Measurements from ENCODE around the gene TXNDC17.

The TXNDC17 gene

GRCh38 chr17:6630390-6630789, 10.5 kb upstream of the TXNDC17 start:
- H3K4me3 ChIP-seq (ENCODE audit: low read depth, low read length): no peak overlapping the region
- no peak for TF ChIP-seq MAX (IDR thresholded peaks at IDR 0.05; ENCODE audit: low read depth, low read length)
- no peak for DNase-seq (ENCODE audit: low read depth)

- no peak for TF ChIP-seq MAX (IDR thresholded peaks at IDR 0.05; ENCODE audit: low read depth, low read length)
- TF ChIP-seq MYC (IDR thresholded peaks at IDR 0.05; ENCODE audit: low read depth, low read length): no peak
- no peak for TF ChIP-seq POLR2A (IDR thresholded peaks at IDR 0.05; ENCODE audit: extremely low read depth, insufficient read length)
- no peak for TF ChIP-seq CTCF (IDR thresholded peaks at IDR 0.05; ENCODE audit: low read depth, low read length)
- no peak for DNase-seq (ENCODE audit: low read depth)
- H3K4me3 ChIP-seq (ENCODE audit: low read depth, low read length): no peak overlapping the region
These were observed 8.3 kb upstream of the TXNDC17 start for GRCh38 chr17:6632530-6632929.

- DNase-seq (ENCODE audit: low read depth): no peak
- H3K4me3 ChIP-seq (ENCODE audit: low read depth, low read length): no peak overlapping the region
- TF ChIP-seq POLR2A (IDR thresholded peaks at IDR 0.05; ENCODE audit: extremely low read depth, insufficient read length) (no peak), MAX (IDR thresholded peaks at IDR 0.05; ENCODE audit: low read depth, low read length) (no peak), CTCF (IDR thresholded peaks at IDR 0.05; ENCODE audit: low read depth, low read length) (no peak), MYC (IDR thresholded peaks at IDR 0.05; ENCODE audit: low read depth, low read length) (no peak)
These were observed 7.6 kb upstream of the TXNDC17 start for GRCh38 chr17:6633263-6633662.

GRCh38 chr17:6636105-6636504, 4.8 kb upstream of the TXNDC17 start:
- TF ChIP-seq MYC (IDR thresholded peaks at IDR 0.05; ENCODE audit: low read depth, low read length) (no peak), POLR2A (IDR thresholded peaks at IDR 0.05; ENCODE audit: extremely low read depth, insufficient read length) (no peak), CTCF (IDR thresholded peaks at IDR 0.05; ENCODE audit: low read depth, low read length) (no peak), MAX (IDR thresholded peaks at IDR 0.05; ENCODE audit: low read depth, low read length) (no peak)
- DNase-seq (ENCODE audit: low read depth): no peak
- H3K4me3 ChIP-seq (ENCODE audit: low read depth, low read length): no peak overlapping the region

GRCh38 chr17:6636616-6637457, 4.0 kb upstream of the TXNDC17 start:
- TF ChIP-seq MAX (IDR thresholded peaks at IDR 0.05; ENCODE audit: low read depth, low read length) (no peak), MYC (IDR thresholded peaks at IDR 0.05; ENCODE audit: low read depth, low read length) (no peak), POLR2A (IDR thresholded peaks at IDR 0.05; ENCODE audit: extremely low read depth, insufficient read length) (no peak), CTCF (IDR thresholded peaks at IDR 0.05; ENCODE audit: low read depth, low read length) (no peak)
- DNase-seq (ENCODE audit: low read depth): no peak
- H3K4me3 ChIP-seq (ENCODE audit: low read depth, low read length): no peak overlapping the region

- no peak for DNase-seq (ENCODE audit: low read depth)
- no peak for TF ChIP-seq POLR2A (IDR thresholded peaks at IDR 0.05; ENCODE audit: extremely low read depth, insufficient read length)
- TF ChIP-seq MYC (IDR thresholded peaks at IDR 0.05; ENCODE audit: low read depth, low read length): no peak
- no peak for TF ChIP-seq CTCF (IDR thresholded peaks at IDR 0.05; ENCODE audit: low read depth, low read length)
- TF ChIP-seq MAX (IDR thresholded peaks at IDR 0.05; ENCODE audit: low read depth, low read length): no peak
- no peak overlapping the region for H3K4me3 ChIP-seq (ENCODE audit: low read depth, low read length)
These were observed 3.4 kb upstream of the TXNDC17 start for GRCh38 chr17:6637458-6637840.

Measured in NB4 (cell line).